Gastroesophageal sphincter (tissue), 4 donors: Measurements from ENCODE around the gene ADGRL1. TPM values are rescaled to one million over a fixed set of nuclear protein-coding genes. Genes with fewer than 3 reads are reported as not detected.
A peak's percentile ranks its signal among the peaks of the same experiment; 100 is the strongest.

Source experiments
- ATAC-seq: fragments of 150-250 bp; one replicate; pipeline ENCODE4 v1.9.1; 2016; ENCODE audit warnings: mild to moderate bottlenecking, moderate library complexity
- H3K27ac ChIP-seq, 4 donors: fragments of 200-600 bp; sonication (generic) in 3 of 4; 1 replicate in 3 of 4; 2 replicates in 1 of 4; pipeline ENCODE4 v1.5.1; 2016 to 2019
- H3K27me3 ChIP-seq: fragments of 200-600 bp; sonication (generic); one replicate; pipeline ENCODE4 v1.5.1; 2019
- H3K36me3 ChIP-seq, 2 donors: fragments of 200-600 bp; sonication (generic); one replicate each; pipeline ENCODE4 v1.5.1; 2019; ENCODE audit warnings: control low read depth in 1 of 2
- H3K4me1 ChIP-seq, 3 donors: fragments of 200-600 bp; sonication (generic); 1 replicate in 2 of 3; 2 replicates in 1 of 3; pipeline ENCODE4 v1.5.1; 2016 to 2019; ENCODE audit warnings: control low read depth in 2 of 3
- H3K4me3 ChIP-seq, 2 donors: fragments of 200-600 bp; sonication (generic); one replicate each; pipeline ENCODE4 v1.5.1; 2019; ENCODE audit warnings: mild to moderate bottlenecking in 1 of 2, moderate library complexity in 1 of 2
- H3K9me3 ChIP-seq, 3 donors: fragments of 200-600 bp; sonication (generic); one replicate each; pipeline ENCODE4 v1.5.1; 2017 to 2019; ENCODE audit warnings: control low read depth in 2 of 3
- CTCF ChIP-seq, 4 experiments: fragments of 200-600 bp in 2 of 4; fragments of 450-650 bp in 2 of 4; sonication (generic) in 1 of 4; IDR thresholded peaks; one replicate each; pipeline ENCODE4 v1.5.1; 2017 to 2019; ENCODE audit warnings: antibody characterized with exemption in 4 of 4, mild to moderate bottlenecking in 2 of 4, moderate library complexity in 2 of 4
- EP300 ChIP-seq: sonication (generic); formaldehyde crosslinking; IDR thresholded peaks from one replicate; pipeline ENCODE4 v1.6.1; 2017; ENCODE audit warnings: antibody characterized with exemption, mild to moderate bottlenecking
- POLR2A ChIP-seq, 2 donors: fragments of 450-650 bp; IDR thresholded peaks; one replicate each; pipeline ENCODE4 v1.6.1; 2017; ENCODE audit warnings: antibody characterized with exemption in 2 of 2, mild to moderate bottlenecking in 2 of 2, moderate library complexity in 1 of 2
- POLR2AphosphoS5 ChIP-seq: sonication (generic); formaldehyde crosslinking; IDR thresholded peaks from one replicate; pipeline ENCODE4 v1.6.1; 2017; ENCODE audit warnings: antibody characterized with exemption
- WGBS, 2 donors: methylation state at CpG; one replicate each; pipeline ENCODE4 v1.1.5; 2018; ENCODE audit warnings: low coverage in 1 of 2; 5-methylcytosine and 5-hydroxymethylcytosine counted together
- total RNA-seq, 4 donors: library from RNA; depleted of rRNA; stranded (reverse); fragments of >200 nt; gene quantifications; one replicate each; pipeline ENCODE4 v1.1.0, GENCODE V29; 2016

The ADGRL1 gene
- total RNA-seq, 4 donors from 2014 or later = 13.3 to 47.9 (median 21.1) TPM

GRCh38 chr19:14165990-14166830 lies 39.8 kb downstream of the ADGRL1 start:
- H3K27me3 ChIP-seq = no peaks in the 10 kb centered on the region
- ATAC-seq = no peak
- peaks cover 0 to 54% of the 10 kb centered on the region in 2 donors for H3K36me3 ChIP-seq
- TF ChIP-seq POLR2AphosphoS5 (no peak), CTCF (IDR thresholded peaks at IDR 0.05) (no peak), POLR2A (IDR thresholded peaks at IDR 0.05) (no peak), EP300 (no peak)
- 60 to 65% methylated on average over 7 to 12 of the region's 20 CpGs for WGBS, 2 donors
- peaks cover 0 to 23% (median 16%) of the 10 kb centered on the region in 3 donors for H3K4me1 ChIP-seq
- H3K9me3 ChIP-seq = no peaks in the 10 kb centered on the region
- peak overlapping the region in 1 of 2 donors; percentile 12 for H3K4me3 ChIP-seq
- peak overlapping the region in 1 of 4 donors; percentile 37 for H3K27ac ChIP-seq

GRCh38 chr19:14164724-14165493 lies 41.1 kb downstream of the ADGRL1 start:
- ATAC-seq = no peak
- WGBS, 2 donors = 52% methylated on average over 2 of the region's 16 CpGs; no CpG with 5 or more reads in 1 of the 2 donors
- peaks cover 0 to 51% of the 10 kb centered on the region in 2 donors for H3K36me3 ChIP-seq

GRCh38 chr19:14164082-14164481 lies 41.9 kb downstream of the ADGRL1 start:
- Histone ChIP-seq H3K4me1 (peaks cover 0 to 23% (median 16%) of the 10 kb centered on the region in 3 donors), H3K4me3 (no peak overlapping the region), H3K36me3 (peaks cover 0 to 51% of the 10 kb centered on the region in 2 donors), H3K27me3 (no peaks in the 10 kb centered on the region), H3K9me3 (no peaks in the 10 kb centered on the region), H3K27ac (no peak overlapping the region)
- WGBS, 2 donors = 80% methylated on average over 1 of the region's 11 CpGs; no CpG with 5 or more reads in 1 of the 2 donors
- no peak for TF ChIP-seq EP300
- no peak for TF ChIP-seq CTCF (IDR thresholded peaks at IDR 0.05)
- TF ChIP-seq POLR2AphosphoS5 = no peak
- no peak for TF ChIP-seq POLR2A (IDR thresholded peaks at IDR 0.05)
- ATAC-seq = no peak

More at GRCh38 chr19:14164724-14165493, 41.1 kb downstream of the ADGRL1 start:
- H3K27me3 ChIP-seq = no peaks in the 10 kb centered on the region
- TF ChIP-seq POLR2A (IDR thresholded peaks at IDR 0.05) (no peak), CTCF (IDR thresholded peaks at IDR 0.05) (no peak), EP300 (no peak)
- H3K4me3 ChIP-seq = no peak overlapping the region
- no peak overlapping the region for H3K27ac ChIP-seq
- peaks cover 0 to 23% (median 16%) of the 10 kb centered on the region in 3 donors for H3K4me1 ChIP-seq
- H3K9me3 ChIP-seq = no peaks in the 10 kb centered on the region

GRCh38 chr19:14162871-14163297 lies 43.1 kb downstream of the ADGRL1 start:
- H3K9me3 ChIP-seq = no peaks in the 10 kb centered on the region
- no peak overlapping the region for H3K27ac ChIP-seq
- peaks cover 0 to 55% of the 10 kb centered on the region in 2 donors for H3K36me3 ChIP-seq
- H3K4me1 ChIP-seq = peaks cover 0 to 21% (median 14%) of the 10 kb centered on the region in 3 donors
- no peaks in the 10 kb centered on the region for H3K27me3 ChIP-seq
- no peak for ATAC-seq
- no peak for TF ChIP-seq EP300
- no peak for TF ChIP-seq POLR2A (IDR thresholded peaks at IDR 0.05)
- no peak for TF ChIP-seq CTCF (IDR thresholded peaks at IDR 0.05)
- no peak for TF ChIP-seq POLR2AphosphoS5
- H3K4me3 ChIP-seq = no peak overlapping the region
- 79 to 96% methylated on average over 3 to 24 of the region's 38 CpGs for WGBS, 2 donors
